Nucleus accumbens (tissue), 56 donors: ENCODE measurements around the gene IL17RE.
"Not testable (repeated sequence)": the region's sequence is repeated elsewhere in the genome, so short reads cannot be mapped to it uniquely, and the experiment has no call there.

Experiments used
- DNase-seq, 56 donors: peaks; one replicate each; lab custom pipeline; 2025; lab: John Stamatoyannopoulos, UW

The IL17RE gene

GRCh38 chr3:9878700-9879099, 23.9 kb upstream of the IL17RE start:
- no peak for DNase-seq

- no peak for DNase-seq
These were observed 22.7 kb upstream of the IL17RE start, which contains the start of gene CIDEC for GRCh38 chr3:9879830-9880549. Gene CIDEC (minus strand): TSS chr3:9880253. CDS start chr3:9878486, 1,767 bp downstream.

GRCh38 chr3:9881441-9881840, 21.2 kb upstream of the IL17RE start:
- no peak for DNase-seq

- no peak for DNase-seq
These were observed 18.7 kb upstream of the IL17RE start for GRCh38 chr3:9883706-9884554.

GRCh38 chr3:9884555-9885165, 18.0 kb upstream of the IL17RE start:
- no peak for DNase-seq

- no peak for DNase-seq
These were observed 16.3 kb upstream of the IL17RE start for GRCh38 chr3:9886328-9886727.

- DNase-seq = no peak
These were observed 15.2 kb upstream of the IL17RE start for GRCh38 chr3:9887480-9887879.

GRCh38 chr3:9888540-9888939, 14.1 kb upstream of the IL17RE start:
- DNase-seq = no peak

GRCh38 chr3:9889405-9889804, 13.2 kb upstream of the IL17RE start:
- DNase-seq = no peak

- peak in 55 of 56 donors; percentile 18 to 95 (median 87) for DNase-seq
These were observed 12.2 kb upstream of the IL17RE start, which contains the start of gene JAGN1 for GRCh38 chr3:9890249-9891071. Gene JAGN1 (plus strand): TSS chr3:9890610. CDS start chr3:9890723, 113 bp downstream.

GRCh38 chr3:9891072-9891622, 11.5 kb upstream of the IL17RE start:
- DNase-seq = no peak

- no peak for DNase-seq
These were observed 8.9 kb upstream of the IL17RE start for GRCh38 chr3:9893739-9894138.

- DNase-seq = not testable (repeated sequence)
These were observed 6.9 kb upstream of the IL17RE start for GRCh38 chr3:9895715-9896114.

- DNase-seq = not testable (repeated sequence)
These were observed 5.8 kb upstream of the IL17RE start for GRCh38 chr3:9896755-9897407.

GRCh38 chr3:9897408-9898372, 5.0 kb upstream of the IL17RE start:
- no peak for DNase-seq

- no peak for DNase-seq
These were observed 4.0 kb upstream of the IL17RE start for GRCh38 chr3:9898467-9899241.

GRCh38 chr3:9899289-9899791, 3.3 kb upstream of the IL17RE start:
- no peak for DNase-seq
